Activated CD4-positive, alpha-beta T cell treated with anti-CD3 and anti-CD28 coated beads for 4 hours (primary cell): ENCODE measurements around the gene GRIPAP1.

ENCODE experiments used
- DNase-seq, 2 donors: peaks; one replicate each; pipeline ENCODE4 v3.0.0-alpha.2; 2020

The GRIPAP1 gene

GRCh38 chrX:48957827-48958634 is 44.0 kb downstream of the GRIPAP1 start:
- peak; percentile 88 to 93 for DNase-seq

DNA sequence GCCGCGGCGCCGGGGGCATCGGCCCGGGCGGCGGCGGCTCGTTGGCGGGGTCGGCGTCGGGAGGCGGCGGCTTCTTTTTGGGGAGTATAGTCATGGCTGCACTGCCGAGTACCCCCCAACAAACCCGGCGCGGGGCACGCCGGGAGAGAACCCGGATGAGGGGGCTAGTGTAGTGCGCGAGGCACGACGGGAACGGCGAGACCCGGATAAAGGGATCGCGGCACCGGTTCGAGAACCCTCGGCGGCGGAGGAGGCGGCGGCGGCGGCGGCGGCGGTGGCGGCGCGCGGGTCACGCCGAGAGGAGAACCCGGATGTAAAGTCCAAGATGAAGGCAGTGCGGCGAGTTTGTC is 44.6 kb downstream of the GRIPAP1 start, which contains the start of gene OTUD5:
Gene OTUD5, minus strand, starts transcription at position 131 of the 350 bp plus-strand sequence. Its CDS starts 37 bp downstream, at position 94.
- peak; percentile 62 to 69 for DNase-seq

DNA sequence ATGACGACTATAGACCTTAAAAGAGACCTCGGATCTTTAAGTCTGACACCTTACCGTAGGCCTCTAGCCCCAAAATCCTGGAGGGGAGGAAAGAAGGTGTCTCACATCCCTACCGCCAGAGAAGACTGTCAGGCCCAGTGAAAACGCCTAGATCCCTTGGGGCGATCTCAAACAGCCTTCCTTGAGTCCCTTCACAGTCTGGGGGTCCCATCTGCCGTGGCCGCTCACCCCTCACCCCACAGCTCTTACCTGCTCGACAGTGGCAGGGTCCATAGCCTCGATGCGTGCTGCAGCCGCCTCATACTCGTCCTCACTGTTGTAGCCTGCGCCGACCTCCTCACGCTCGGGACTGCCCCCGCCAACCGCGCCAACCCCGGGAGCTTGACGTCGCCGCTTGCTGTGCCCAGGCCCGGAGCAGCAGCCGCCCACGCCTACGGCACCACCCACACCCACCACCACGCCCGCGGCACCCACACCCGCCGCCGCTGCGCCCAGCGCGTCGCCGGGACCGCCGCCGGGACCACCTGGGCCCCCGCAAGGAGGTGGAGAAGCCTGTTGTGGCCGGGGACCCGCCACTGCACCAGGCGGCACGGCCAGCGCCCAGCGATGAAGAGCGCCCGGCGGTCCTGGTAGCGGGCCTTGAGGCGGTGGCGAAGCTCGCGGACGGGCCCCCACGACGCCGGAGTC is 45.2 kb downstream of the GRIPAP1 start:
- DNase-seq, result peak; percentile 57 to 70

GRCh38 chrX:48948589-48948988 is 53.5 kb downstream of the GRIPAP1 start:
- no peak for DNase-seq

DNA sequence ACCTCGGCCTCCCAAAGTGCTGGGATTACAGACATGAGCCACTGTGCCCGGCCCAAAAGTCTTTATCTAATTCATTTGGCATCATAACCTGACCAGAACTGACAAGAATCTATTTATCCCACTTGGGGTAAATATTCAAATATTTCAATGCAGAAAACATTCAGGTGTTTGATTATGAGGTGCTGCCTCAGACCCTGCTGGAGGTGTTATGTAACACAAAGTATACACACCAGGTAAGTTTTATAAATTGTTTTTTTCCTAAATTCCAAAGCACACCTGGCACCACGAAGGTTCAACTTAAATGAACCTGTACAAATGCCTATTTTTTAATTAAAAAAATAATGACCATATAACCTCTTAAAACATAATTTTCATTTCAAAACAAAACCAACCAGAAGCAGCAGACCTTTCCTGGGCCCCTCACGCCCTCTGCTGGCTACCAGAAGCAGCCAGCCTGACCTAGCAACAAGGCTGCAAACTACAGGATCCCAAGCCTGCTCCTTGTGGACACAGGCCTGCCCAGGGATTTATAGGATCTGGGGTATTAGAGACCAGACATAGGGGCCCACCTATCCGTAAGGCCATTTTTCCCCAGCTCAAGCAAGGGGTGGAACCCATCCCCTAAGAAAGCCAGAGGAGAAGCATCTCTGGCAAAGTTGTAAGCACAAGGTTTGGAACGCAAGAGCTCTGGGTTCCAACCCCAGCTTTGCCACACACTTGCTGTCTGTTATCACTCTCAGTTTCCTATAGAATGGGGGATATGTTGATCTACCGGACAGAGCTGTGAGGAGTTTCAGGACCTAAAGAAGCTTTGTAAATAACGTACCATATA is 56.3 kb downstream of the GRIPAP1 start:
- DNase-seq, result peak; percentile 44 to 51

DNA sequence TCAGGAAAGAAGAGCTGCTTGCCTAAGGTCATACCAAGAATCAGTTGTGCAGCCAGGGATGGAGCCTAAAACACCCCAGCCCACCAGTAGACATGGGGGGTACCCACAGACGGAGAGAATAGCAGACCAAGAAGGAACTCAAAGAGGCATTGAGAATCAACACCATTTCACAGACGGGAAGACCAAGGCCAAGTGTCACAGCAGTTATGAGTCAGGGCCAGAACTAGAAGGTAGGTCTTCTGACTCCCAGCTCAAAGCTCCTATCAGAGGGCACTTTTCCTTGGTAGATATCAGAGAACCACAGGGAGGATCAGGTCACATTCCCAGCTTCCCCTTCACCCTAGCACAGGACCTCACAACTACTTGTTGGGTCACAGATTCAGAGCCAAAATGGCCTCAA is 59.2 kb downstream of the GRIPAP1 start:
- DNase-seq, result no peak

DNA sequence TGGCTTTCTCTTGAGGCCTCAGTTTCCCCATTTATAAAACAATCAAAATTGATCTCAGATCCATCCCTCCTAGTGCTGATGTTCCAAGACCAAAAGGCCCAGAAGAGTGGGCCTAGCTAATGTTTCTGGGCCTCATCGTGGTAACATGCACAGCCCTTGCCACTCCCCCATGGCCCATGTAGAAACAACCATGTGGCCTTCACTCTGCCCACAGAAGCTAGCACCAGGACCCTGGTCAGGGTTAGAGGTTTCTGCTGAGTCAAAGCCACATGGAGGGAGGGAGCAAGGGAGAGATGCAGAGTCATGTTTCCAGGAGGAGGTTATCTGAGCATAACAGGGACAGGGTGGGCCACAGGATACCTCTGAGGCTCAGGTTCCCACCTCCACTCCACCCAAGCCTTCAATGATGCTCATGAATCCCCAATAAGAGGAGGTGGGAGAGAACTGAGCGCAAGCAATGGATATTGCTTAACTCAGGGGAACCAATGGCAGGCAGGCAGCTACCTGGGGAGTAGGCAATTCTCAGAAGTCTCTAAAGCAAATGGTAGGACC is 61.6 kb downstream of the GRIPAP1 start:
- DNase-seq, result no peak

- DNase-seq, result no peak
Measured at GRCh38 chrX:48939524-48940228, 62.4 kb downstream of the GRIPAP1 start.

DNA sequence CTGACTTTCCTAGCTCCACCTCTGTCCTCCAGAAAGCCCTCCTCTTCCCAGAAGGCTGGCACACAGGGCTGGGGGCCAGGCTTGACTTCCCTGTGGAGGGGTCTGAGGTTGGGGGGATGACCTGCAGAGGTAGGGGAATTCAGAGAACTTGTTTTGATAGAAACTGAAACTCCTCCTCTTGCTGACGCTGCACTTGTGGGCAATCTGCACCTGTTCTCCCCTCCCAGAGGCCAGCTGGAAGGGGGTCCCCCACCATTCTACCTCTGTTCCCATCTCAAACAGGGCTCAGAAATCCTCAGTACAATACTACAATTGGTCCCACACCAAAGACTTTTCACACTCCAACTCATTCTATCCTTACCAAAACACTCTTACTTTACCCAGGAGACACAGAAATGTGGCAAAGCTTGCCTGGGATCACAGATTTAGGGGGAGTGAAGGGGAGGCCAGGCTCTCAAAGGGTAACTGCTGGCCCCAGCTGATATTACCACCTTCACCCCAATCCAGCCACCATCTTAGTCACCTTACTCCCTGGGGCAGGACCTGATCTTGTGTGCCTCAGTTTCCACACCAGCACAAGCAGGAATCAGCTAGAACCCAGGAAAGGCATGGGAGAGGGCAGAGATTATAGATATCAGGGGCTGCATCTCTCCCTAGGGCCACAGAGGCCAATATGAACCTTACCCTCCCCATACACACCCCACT is 63.2 kb downstream of the GRIPAP1 start:
- peak in 1 of 2 donors; percentile 53 for DNase-seq

DNA sequence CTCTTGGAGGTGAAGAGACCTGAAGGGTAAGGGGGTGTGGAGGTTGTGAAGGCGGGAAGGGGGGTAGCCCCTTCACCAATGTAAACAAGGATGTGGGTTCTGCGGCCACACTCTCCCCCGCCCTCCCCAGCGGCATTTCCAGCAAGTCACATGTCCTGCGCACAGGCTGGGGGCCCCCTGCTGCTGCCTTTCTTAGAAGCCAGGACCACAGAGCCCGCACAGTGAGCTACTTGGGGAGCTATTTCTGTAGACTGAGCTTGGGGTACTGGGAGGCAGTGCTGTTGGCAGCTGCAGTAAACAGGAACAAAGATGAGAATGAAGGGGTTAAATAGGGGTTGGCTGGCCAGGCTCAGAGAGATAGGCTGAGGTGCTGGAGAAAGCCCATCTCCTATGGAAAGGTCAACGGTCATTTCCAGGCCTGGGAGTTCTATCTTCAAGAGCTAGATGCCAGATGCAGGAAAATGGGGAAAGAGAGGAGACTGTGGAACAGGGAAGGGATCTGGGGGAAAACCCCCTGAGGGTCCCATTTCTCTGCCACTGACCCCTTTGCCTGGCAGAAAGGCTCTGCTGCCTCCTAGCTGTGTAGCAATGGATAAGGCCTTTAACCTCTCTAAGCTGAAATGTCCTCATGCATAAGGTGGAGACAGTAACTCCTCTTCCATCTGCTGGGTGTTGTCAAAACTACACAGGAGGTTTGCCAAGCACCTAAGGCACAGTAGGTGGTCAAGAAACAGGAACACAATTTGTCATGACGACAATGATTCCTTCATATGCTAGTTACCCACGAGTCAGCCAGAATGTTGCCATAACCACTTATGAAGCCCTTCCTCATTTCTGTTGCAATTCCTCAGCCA is 64.8 kb downstream of the GRIPAP1 start:
- peak; percentile 84 to 85 for DNase-seq

- DNase-seq, result no peak
Measured at GRCh38 chrX:48936429-48937053, 65.5 kb downstream of the GRIPAP1 start.

- DNase-seq, result no peak
Measured at GRCh38 chrX:48935301-48935670, 66.8 kb downstream of the GRIPAP1 start.

GRCh38 chrX:48934581-48935300 is 67.3 kb downstream of the GRIPAP1 start:
- DNase-seq, result no peak

GRCh38 chrX:48933757-48934156 is 68.3 kb downstream of the GRIPAP1 start:
- DNase-seq, result no peak

GRCh38 chrX:48927736-48928382 is 74.2 kb downstream of the GRIPAP1 start:
- no peak for DNase-seq

DNA sequence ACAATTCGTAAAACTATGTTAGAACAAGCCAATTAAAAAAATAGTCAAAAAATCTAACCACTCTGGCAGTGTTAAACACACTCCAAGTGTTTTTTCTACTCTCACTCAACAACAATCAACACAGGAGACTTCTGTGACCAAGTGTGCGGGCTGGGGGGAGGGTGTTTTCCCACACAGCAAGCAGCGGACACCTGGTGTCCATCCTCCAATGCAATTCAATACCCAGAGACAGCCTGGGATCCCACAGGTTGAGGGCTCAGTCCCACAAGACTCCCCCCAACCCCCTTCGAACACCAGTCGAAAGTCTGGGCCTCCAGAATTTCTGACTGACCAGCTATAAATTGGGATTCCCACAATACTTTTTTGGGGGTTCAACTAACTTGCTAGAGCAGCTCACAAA is 74.9 kb downstream of the GRIPAP1 start:
- no peak for DNase-seq

DNA sequence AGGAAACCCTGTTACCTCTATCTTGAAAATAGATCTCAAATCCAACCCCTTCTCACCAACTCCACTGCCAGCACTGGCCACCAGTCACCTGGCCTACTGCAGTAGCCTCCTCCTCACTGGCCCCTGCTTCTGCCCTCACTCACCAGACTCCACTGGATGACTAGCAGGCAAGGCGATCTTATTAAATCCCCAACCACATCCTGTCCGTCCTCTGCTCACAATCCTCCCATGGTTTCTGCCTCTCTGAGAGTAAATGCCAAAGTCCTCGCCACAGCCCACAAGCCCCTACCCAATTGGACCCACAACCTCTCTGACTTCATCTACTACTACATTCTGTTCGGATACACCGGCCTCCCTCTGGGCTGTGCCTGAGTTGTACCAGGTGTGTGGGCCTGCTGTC is 77.8 kb downstream of the GRIPAP1 start:
- no peak for DNase-seq

- no peak for DNase-seq
Measured at GRCh38 chrX:48923771-48924170, 78.3 kb downstream of the GRIPAP1 start.
